ENCODE results near the gene THAP5.
"Not testable (repeated sequence)": the region's sequence is repeated elsewhere in the genome, so short reads cannot be mapped to it uniquely, and the experiment has no call there.

Gene THAP5

DNA sequence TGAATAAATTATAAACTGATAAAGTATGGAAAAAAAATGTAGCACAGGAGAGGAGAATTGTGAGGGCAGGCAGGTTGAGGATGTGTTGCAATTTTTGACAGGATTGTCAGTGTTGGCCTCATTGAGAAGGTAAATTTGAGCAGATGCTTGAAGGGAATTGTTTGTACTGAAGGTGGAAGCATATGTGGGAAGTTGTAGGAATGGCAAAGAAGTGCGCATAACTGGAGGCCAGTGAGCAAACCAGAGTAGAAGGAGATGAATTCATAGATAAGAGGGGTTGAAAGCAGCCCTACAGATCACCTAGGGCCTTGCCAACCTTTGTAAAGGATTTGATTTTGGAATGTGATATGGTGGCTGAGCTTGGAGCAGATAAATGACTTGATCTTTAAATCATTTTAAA, 6.6 kb upstream of the THAP5 start:
- no peak for DNase-seq (ENCODE audit: low read depth in 1 of 2, low spot score in 1 of 2)
- in situ Hi-C loops (cut with HindIII; ENCODE audit: low pct_unique_long_range_greater_than_20kb, low sequenced_read_pairs): no loop called here
- no peak for TF ChIP-seq JUND (IDR thresholded peaks at IDR 0.05; ENCODE audit: low read depth)

DNA sequence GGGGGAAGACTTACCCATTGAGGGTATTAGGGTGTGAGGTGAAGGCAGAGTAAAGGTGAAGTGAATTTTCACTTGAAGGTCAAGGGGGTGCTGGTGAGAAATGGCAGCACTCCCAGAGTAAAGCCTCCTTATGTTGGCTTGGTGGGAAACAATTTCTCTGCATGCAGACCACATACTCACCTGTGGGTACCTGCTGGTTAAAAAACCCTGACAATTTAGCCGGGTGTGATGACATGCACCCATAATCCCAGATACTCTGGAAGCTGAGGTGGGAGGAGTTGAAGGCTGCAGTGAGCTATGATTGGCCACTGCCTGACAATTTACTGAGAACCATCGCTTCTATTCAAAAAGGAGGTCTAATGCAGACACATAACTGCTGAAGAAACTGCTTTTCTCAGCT, 5.7 kb upstream of the THAP5 start:
- DNase-seq (ENCODE audit: low read depth in 1 of 2, low spot score in 1 of 2): no peak
- in situ Hi-C loops (cut with HindIII; ENCODE audit: low pct_unique_long_range_greater_than_20kb, low sequenced_read_pairs): no loop called here
- TF ChIP-seq JUND (IDR thresholded peaks at IDR 0.05; ENCODE audit: low read depth): no peak

DNA sequence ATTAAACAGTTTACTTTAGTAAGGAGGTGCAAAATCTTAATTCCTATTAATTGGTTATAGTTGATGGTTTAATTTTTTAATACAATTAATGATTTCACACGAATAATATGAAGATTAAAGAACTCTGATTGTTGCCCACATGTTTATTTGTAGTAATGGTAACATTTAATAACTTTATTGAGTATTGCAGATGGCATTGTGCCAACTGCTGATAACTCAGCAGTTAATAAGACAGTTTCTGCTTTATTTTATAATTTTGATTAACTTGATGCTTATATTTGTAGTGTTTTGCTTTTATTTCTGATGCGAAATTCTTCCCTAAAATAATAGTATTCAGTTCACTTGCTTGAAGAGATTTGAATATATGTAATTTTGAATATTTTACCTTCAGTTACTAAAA, 3.0 kb upstream of the THAP5 start:
- in situ Hi-C loops (cut with HindIII; ENCODE audit: low pct_unique_long_range_greater_than_20kb, low sequenced_read_pairs): no loop called here
- TF ChIP-seq JUND (IDR thresholded peaks at IDR 0.05; ENCODE audit: low read depth): no peak
- DNase-seq (ENCODE audit: low read depth in 1 of 2, low spot score in 1 of 2): no peak

DNA sequence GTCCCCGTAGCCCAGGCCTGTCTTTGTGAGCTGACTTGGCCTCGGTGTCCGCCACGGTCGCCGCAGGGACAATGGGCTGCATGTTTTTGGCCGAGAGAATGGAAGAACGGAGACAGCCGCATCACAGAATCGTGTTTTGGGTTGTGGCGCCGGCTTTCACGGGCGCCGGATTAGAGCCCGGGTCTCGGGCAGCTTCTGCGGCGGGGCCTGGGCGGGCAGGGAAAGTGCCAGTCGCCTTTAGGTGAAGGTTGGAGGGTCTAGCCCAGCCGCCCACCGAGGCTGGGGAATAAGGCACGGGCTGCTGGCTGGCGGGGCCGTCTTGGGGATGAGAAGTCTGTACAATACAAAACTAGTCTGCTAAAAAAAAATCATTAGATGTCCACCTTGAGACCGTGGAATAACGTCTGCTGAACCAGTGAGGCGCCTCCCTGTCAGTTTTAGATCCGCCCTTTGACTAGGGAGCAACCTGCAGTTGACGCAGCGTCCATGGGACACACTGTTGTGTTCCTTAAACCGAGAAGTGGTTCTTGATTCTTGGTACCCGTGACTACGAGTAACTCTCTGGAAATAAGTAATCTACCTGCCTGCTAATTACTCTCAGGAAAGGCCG, 745 bp upstream of the THAP5 start:
- peak; percentile 31 to 62 for DNase-seq (ENCODE audit: low read depth in 1 of 2, low spot score in 1 of 2)
- in situ Hi-C loops (cut with HindIII; ENCODE audit: low pct_unique_long_range_greater_than_20kb, low sequenced_read_pairs): no loop called here
- no peak for TF ChIP-seq JUND (IDR thresholded peaks at IDR 0.05; ENCODE audit: low read depth)

DNA sequence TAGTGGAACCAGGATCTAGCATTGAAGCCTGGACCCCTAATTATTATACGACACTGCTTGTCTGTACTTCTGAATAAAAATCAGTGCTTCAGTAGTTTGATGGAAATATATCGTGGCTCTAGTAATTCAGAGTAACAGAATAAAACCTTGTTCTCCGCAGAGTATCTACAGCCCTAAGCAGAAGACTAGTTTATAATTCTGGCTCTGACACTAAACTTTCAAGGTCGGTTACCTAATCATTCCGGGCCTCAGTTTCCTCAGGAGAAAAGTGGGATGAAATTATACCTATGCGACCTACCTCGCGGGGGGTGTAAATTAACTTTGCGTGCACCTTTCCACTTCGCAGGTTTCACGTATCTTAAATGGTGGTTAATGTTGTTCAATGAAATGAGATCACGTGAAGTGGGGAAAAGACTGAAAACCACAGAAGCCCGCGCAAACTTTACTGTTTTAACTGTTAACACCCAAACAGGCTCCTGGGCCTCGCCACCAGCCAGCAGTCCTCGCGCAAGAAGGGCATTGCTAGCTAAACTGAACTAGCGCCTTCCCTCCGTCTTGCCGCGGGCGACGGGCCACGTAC, 615 bp downstream of the THAP5 start:
- in situ Hi-C loops (cut with HindIII; ENCODE audit: low pct_unique_long_range_greater_than_20kb, low sequenced_read_pairs): no loop called here
- no peak for DNase-seq (ENCODE audit: low read depth in 1 of 2, low spot score in 1 of 2)
- TF ChIP-seq JUND (IDR thresholded peaks at IDR 0.05; ENCODE audit: low read depth): no peak

- DNase-seq (ENCODE audit: low read depth in 1 of 2, low spot score in 1 of 2): no peak
- in situ Hi-C loops (cut with HindIII; ENCODE audit: low pct_unique_long_range_greater_than_20kb, low sequenced_read_pairs): no loop called here
- TF ChIP-seq JUND (IDR thresholded peaks at IDR 0.05; ENCODE audit: low read depth): no peak
Observed at GRCh38 chr7:108565987-108566386, 3.5 kb downstream of the THAP5 start.

DNA sequence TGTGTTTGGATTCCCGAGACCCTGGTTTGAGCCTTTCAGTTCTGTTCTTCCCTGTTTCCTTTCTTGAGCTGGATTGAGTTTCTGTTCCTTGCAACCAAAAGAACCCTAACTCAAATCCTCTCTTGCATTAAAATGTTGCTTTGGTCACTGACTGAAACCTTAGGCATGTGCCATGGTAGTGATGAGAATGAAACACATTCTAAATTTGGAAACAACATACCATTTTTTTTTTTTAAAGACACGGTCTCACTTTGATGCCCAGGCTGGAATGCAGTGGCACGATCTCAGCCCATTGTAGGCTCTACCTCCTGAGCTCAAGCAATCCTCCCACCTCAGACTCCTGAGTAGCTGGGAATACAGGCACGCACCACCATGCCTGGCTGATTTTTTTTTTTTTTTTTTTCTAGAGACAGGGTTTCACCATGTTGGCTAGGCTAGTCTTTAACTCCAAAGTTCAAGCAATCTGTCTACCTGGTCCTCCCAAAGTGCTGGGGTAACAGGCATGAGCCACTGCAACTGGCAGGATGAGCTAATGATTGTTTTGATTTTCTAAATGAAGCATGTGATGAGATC, 8.4 kb downstream of the THAP5 start:
- in situ Hi-C loops (cut with HindIII; ENCODE audit: low pct_unique_long_range_greater_than_20kb, low sequenced_read_pairs): no loop called here
- no peak for TF ChIP-seq JUND (IDR thresholded peaks at IDR 0.05; ENCODE audit: low read depth)
- no peak for DNase-seq (ENCODE audit: low read depth in 1 of 2, low spot score in 1 of 2)

- in situ Hi-C loops (cut with HindIII; ENCODE audit: low pct_unique_long_range_greater_than_20kb, low sequenced_read_pairs): no loop called here
- no peak for TF ChIP-seq JUND (IDR thresholded peaks at IDR 0.05; ENCODE audit: low read depth)
- no peak for DNase-seq (ENCODE audit: low read depth in 1 of 2, low spot score in 1 of 2)
Observed at GRCh38 chr7:108559253-108559652, 10.3 kb downstream of the THAP5 start.

DNA sequence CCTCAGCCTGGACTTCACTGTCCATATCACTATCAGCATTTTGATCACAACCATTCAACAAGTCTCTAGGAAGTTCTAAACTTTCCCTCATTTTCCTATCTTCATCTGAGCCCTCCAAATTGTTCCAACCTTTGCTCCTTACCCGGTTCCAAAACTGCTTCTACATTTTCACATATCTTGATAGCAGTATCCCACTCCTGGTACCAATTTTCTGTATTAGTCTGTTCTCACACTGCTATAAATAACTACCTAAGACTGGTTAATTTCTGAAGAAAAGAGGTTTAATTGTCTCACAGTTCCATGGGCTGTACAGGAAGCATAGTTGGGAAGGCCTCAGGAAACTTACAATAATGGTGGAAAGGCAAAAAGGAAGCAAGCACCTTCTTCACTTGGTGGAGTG, 11.9 kb downstream of the THAP5 start:
- no peak for DNase-seq (ENCODE audit: low read depth in 1 of 2, low spot score in 1 of 2)
- TF ChIP-seq JUND (IDR thresholded peaks at IDR 0.05; ENCODE audit: low read depth): no peak
- in situ Hi-C loops (cut with HindIII; ENCODE audit: low pct_unique_long_range_greater_than_20kb, low sequenced_read_pairs): no loop called here

DNA sequence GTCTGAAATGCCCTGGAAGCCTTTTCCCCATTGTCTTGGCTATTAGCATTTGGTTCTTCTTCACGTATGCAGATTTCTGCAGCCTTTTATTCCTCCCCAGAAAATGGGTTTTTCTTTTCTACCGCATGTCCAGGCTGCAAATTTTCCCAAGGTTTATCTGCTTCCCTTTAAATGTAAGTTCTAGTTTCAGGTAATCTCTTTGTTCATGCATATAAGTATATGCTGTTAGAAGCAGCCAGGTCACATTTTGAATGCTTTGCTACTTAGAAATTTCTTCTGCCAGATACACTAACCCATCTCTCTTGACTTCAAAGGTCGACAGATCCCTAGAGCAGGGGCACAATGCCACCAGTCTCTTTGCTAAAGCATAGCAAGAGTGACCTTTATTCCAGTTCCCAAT, 12.3 kb downstream of the THAP5 start:
- DNase-seq (ENCODE audit: low read depth in 1 of 2, low spot score in 1 of 2): no peak
- TF ChIP-seq JUND (IDR thresholded peaks at IDR 0.05; ENCODE audit: low read depth): no peak
- in situ Hi-C loops (cut with HindIII; ENCODE audit: low pct_unique_long_range_greater_than_20kb, low sequenced_read_pairs): no loop called here

DNA sequence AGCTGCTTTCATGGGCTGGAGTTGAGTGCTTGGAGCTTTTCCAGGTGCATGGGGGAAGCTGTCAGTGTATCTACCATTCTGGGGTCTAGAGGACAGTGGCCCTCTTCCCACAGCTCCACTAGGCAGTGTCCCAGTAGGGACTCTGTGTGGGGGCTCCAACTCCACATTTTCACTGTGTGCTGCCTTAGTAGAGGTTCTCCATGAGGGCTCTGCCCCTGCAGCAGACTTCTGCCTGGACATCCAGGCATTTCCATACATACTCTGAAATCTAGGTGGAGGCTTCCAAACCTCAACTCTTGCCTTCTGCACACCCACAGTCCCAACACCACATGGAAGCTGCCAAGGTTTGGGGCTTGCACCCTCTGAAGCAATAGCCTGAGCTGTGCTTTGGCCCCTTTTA, 12.8 kb downstream of the THAP5 start:
- in situ Hi-C loops (cut with HindIII; ENCODE audit: low pct_unique_long_range_greater_than_20kb, low sequenced_read_pairs); DNase-seq (ENCODE audit: low read depth in 1 of 2, low spot score in 1 of 2): not testable (repeated sequence)

- DNase-seq (ENCODE audit: low read depth in 1 of 2, low spot score in 1 of 2); in situ Hi-C loops (cut with HindIII; ENCODE audit: low pct_unique_long_range_greater_than_20kb, low sequenced_read_pairs): not testable (repeated sequence)
Observed at GRCh38 chr7:108548141-108548896, 21.2 kb downstream of the THAP5 start.

GRCh38 chr7:108541478-108541877, 28.0 kb downstream of the THAP5 start:
- TF ChIP-seq JUND (IDR thresholded peaks at IDR 0.05; ENCODE audit: low read depth): no peak
- in situ Hi-C loops (cut with HindIII; ENCODE audit: low pct_unique_long_range_greater_than_20kb, low sequenced_read_pairs): no loop called here
- no peak for DNase-seq (ENCODE audit: low read depth in 1 of 2, low spot score in 1 of 2)

DNA sequence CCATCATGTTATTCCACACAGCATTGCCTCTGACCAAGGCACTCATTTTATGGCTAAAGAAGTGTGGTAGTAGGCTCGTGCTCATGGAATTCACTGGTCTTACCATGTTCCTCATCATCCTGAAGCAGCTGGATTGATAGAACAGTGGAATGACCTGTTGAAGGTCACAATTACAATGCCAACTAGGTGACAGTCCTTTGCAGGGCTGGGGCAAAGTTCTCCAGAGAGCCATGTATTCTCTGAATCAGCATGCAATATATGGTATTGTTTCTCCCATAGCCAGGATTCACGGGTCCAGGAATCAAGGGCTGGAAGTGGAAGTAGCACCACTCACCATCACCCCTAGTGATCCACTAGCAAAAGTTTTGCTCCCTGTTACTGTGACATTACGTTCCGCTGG, 30.8 kb downstream of the THAP5 start:
- DNase-seq (ENCODE audit: low read depth in 1 of 2, low spot score in 1 of 2); in situ Hi-C loops (cut with HindIII; ENCODE audit: low pct_unique_long_range_greater_than_20kb, low sequenced_read_pairs): not testable (repeated sequence)

DNA sequence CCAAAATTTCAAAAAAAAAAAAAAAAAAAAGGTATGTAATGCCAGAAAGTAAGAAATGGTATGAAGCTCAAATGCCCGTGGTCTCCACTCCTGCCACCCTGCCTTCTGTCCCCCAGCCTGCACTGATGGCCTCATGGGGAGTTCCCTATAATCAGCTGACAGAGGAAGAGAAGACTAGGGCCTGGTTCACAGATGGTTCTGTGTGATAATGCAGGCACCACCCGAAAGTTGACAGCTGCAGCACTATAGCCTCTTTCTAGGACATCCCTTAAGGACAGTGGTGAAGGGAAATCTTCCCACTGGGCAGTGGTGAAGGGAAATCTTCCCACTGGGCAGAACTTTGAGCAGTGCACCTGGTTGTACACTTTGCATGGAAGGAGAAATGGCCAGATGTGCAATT, 31.3 kb downstream of the THAP5 start:
- in situ Hi-C loops (cut with HindIII; ENCODE audit: low pct_unique_long_range_greater_than_20kb, low sequenced_read_pairs); DNase-seq (ENCODE audit: low read depth in 1 of 2, low spot score in 1 of 2): not testable (repeated sequence)

Data from T47D (cell line).